Effector memory CD4-positive, alpha-beta T cell (primary cell): ENCODE data around the gene CCDC127.

Experiments
- DNase-seq, 3 donors: peaks; one replicate each; pipeline ENCODE4 v3.0.0-alpha.2; 2020
- H3K27ac ChIP-seq: 2 replicates; pipeline ENCODE4 v1.7.0; 2013; ENCODE audit warnings: mild to moderate bottlenecking, low read length, moderate library complexity; ENCODE audit not compliant: insufficient read depth, poor library complexity, severe bottlenecking
- H3K27me3 ChIP-seq: replicated peaks from 2 replicates; pipeline ENCODE4 v1.7.0; 2013; ENCODE audit warnings: mild to moderate bottlenecking, low read length; ENCODE audit not compliant: insufficient read depth, control insufficient read depth, poor library complexity, severe bottlenecking
- H3K36me3 ChIP-seq: 2 replicates; pipeline ENCODE4 v1.7.0; 2013; ENCODE audit warnings: mild to moderate bottlenecking, low read length, moderate library complexity; ENCODE audit not compliant: control insufficient read depth, insufficient read depth
- H3K4me1 ChIP-seq: 2 replicates; pipeline ENCODE4 v1.7.0; 2013; ENCODE audit warnings: low read length, mild to moderate bottlenecking; ENCODE audit not compliant: control insufficient read depth, insufficient read depth, poor library complexity, severe bottlenecking
- H3K4me3 ChIP-seq: 2 replicates; pipeline ENCODE4 v1.7.0; 2013; ENCODE audit warnings: low read length, low read depth, mild to moderate bottlenecking; ENCODE audit not compliant: insufficient read depth, poor library complexity, severe bottlenecking
- H3K9me3 ChIP-seq: 2 replicates; pipeline ENCODE4 v1.7.0; 2013; ENCODE audit warnings: mild to moderate bottlenecking, low read length, moderate library complexity; ENCODE audit not compliant: control insufficient read depth

CCDC127 gene

DNA sequence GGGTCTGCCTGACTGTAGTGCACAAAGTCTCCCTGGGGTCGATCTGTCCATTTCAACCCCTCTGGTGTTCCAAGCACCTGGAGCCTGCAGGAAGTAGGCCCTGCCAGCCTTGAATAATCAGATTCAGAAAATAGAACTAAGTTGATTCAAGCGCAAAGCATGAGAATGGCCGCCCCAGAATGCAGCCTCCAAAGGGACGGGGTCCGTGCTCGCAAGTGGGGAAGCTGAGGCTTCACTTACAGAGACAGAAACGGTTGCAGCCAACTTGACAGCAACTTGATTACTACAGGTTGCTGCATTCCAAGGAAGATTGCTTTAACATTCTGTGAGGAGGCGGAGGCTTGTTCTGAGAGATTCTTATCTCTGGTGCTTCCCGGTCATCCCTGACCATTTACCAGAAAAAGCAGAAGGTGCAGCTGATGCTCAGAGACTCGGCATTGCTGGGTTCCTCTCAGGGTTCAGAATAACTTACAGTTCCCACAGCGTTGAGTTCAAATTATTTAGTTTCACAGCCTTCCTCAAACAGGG is 41.6 kb downstream of the CCDC127 start:
- Histone ChIP-seq H3K27me3 (no peaks in the 10 kb centered on the region), H3K9me3 (no peaks in the 10 kb centered on the region), H3K4me1 (no peaks in the 10 kb centered on the region), H3K4me3 (no peak overlapping the region), H3K36me3 (no peaks in the 10 kb centered on the region), H3K27ac (no peak overlapping the region)
- no peak for DNase-seq

DNA sequence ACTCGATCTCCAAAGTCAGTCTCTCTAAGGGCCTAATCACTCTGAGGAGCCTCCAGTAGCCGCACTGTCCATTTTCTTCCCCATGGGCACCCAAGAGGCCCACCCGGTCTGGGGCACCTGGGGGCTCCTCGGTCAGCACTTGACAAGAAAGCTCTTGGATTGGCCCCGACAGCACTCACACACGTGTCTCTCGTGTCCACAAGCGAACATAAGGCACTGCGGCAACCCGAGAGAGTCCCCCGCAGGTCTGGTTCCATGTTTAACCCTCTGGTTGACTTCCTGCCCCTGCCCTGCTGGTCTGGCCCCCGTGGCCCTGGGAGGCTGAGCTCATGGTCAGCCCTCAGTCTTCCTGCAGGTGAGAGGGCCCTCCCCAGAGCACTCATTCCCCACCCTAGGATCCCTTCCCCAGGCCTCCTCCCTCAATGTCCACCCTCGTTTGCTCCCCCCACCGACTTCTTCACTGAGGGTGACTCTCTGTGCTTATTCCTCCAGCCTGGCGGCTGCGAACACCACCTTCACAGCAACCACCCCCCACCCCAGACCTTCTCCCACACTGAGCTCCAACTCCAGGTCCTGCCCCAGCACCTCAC is 43.0 kb downstream of the CCDC127 start:
- H3K9me3 ChIP-seq, result no peaks in the 10 kb centered on the region
- DNase-seq, result no peak
- H3K4me3 ChIP-seq, result no peak overlapping the region
- no peaks in the 10 kb centered on the region for H3K36me3 ChIP-seq
- no peak overlapping the region for H3K27ac ChIP-seq
- H3K27me3 ChIP-seq, result no peaks in the 10 kb centered on the region
- H3K4me1 ChIP-seq, result no peaks in the 10 kb centered on the region

DNA sequence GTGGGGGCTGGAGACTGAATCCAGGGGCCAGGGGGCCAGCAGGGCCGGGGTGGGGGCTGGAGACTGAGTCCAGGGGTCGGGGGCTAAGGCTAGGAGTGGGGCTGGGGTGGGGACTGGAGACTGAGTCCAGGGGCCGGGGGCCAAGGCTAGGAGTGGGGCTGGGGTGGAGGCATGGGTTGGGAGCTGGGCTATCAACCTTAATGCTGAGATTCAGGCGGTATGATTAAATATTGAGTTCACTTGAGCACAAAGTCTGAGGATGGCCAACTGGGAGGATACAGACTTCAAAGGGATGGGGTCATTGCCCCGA is 43.7 kb downstream of the CCDC127 start:
- no peak for DNase-seq
- Histone ChIP-seq H3K4me3 (no peak overlapping the region), H3K36me3 (no peaks in the 10 kb centered on the region), H3K4me1 (no peaks in the 10 kb centered on the region), H3K9me3 (no peaks in the 10 kb centered on the region), H3K27ac (no peak overlapping the region), H3K27me3 (no peaks in the 10 kb centered on the region)

DNA sequence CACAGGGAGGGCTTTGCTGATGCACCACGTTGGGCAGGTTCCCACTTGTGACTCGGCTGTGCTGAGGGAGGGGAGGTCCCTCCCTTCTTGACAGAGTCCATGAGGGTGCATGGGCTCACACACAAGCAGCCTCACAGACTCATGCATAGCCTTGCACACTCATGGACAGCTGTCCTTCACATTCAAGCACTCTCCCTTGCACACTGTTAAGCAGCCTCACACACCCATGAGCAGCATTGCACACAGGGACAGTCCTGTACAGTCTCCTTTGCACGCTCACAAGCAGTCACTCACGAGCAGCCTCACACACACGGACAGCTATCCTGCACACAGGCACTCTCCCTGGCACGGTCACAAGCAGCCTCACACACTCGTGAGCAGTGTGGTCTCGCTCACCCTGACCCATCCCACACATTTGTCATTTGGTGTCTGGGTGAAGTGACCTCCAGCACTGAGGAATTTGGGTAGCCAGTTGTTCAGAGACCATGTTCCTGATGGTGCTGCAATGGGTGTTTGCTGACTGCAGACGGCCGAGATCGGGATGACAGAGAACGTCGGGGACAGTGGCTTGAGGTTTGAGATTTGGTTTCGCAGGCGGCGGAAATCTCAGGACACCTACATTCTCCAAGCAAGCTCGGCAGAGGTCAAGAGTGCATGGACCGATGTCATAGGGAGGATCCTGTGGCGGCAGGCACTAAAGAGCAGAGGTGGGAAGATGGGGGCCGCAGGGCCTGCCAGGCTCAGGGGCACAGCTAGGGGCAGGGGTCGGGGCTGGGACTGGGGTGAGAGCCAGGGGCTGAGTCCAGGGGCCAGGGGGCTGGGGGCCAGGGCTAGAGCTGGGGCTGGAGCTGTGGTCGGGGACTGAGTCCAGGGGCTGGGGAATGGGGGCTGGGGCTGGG is 44.3 kb downstream of the CCDC127 start:
- H3K36me3 ChIP-seq, result no peaks in the 10 kb centered on the region
- no peaks in the 10 kb centered on the region for H3K9me3 ChIP-seq
- H3K4me1 ChIP-seq, result no peaks in the 10 kb centered on the region
- H3K27me3 ChIP-seq, result no peaks in the 10 kb centered on the region
- H3K27ac ChIP-seq, result no peak overlapping the region
- H3K4me3 ChIP-seq, result no peak overlapping the region
- DNase-seq, result no peak

GRCh38 chr5:172841-173251 is 45.1 kb downstream of the CCDC127 start:
- no peaks in the 10 kb centered on the region for H3K36me3 ChIP-seq
- no peaks in the 10 kb centered on the region for H3K9me3 ChIP-seq
- H3K27me3 ChIP-seq, result no peaks in the 10 kb centered on the region
- no peak for DNase-seq
- no peaks in the 10 kb centered on the region for H3K4me1 ChIP-seq
- no peak overlapping the region for H3K4me3 ChIP-seq
- H3K27ac ChIP-seq, result no peak overlapping the region

DNA sequence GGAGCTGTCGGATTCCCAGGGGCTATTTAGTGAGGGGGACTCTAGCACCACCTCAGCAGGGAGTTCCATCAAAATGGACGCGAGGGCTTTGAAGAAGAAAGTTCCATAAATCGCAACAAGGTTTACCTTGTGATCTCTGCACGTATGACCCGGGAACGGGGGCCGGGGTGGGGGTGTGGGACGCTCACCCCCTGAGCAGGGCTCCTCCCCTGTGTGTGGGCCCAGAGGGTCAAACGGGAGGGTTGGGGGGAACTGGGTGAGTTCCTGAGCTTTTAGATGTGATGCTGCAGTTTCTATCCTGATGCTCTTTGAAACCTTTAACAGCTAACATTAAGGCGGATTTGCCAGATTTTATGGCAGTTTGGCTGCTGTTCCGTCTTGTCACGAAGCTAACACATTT is 45.5 kb downstream of the CCDC127 start:
- H3K9me3 ChIP-seq, result no peaks in the 10 kb centered on the region
- H3K36me3 ChIP-seq, result no peaks in the 10 kb centered on the region
- no peak overlapping the region for H3K27ac ChIP-seq
- H3K27me3 ChIP-seq, result no peaks in the 10 kb centered on the region
- no peaks in the 10 kb centered on the region for H3K4me1 ChIP-seq
- no peak for DNase-seq
- no peak overlapping the region for H3K4me3 ChIP-seq

GRCh38 chr5:171801-172331 is 46.1 kb downstream of the CCDC127 start:
- DNase-seq, result no peak
- H3K4me1 ChIP-seq, result no peaks in the 10 kb centered on the region
- H3K9me3 ChIP-seq, result no peaks in the 10 kb centered on the region
- no peaks in the 10 kb centered on the region for H3K27me3 ChIP-seq
- no peak overlapping the region for H3K27ac ChIP-seq
- H3K4me3 ChIP-seq, result no peak overlapping the region
- H3K36me3 ChIP-seq, result no peaks in the 10 kb centered on the region

DNA sequence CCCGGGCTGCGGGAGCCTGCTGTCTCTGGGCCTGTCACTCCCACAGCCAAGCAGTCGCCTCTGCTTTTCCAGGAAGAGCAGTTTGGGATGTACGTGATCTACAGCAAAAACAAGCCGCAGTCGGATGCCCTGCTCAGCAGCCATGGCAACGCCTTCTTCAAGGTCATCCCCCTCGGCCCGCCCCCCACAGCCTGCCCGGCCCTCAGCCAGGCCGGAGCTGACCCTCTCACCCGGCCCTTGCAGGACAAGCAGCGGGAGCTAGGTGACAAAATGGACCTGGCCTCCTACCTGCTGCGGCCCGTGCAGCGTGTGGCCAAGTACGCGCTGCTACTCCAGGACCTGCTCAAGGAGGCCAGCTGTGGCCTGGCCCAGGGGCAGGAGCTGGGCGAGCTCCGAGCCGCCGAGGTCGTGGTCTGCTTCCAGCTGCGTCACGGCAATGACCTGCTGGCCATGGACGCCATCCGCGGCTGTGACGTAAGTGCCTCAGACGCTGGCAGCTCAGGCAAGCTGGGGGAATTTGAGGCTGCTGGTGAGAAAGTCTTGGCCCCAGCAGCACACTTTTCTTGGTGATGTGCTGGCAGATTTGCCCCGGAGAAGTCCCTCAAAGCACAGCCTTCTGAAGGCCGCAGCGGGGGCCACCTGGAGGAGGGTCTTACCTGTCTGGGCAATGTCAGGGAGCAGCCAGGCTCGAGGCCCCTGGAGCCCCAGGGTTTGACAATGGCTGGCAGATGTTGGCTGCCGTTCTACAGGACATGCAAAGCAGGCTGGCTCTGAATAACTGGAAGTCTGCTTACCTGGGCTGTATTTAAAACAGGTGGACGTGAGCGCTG is 46.8 kb downstream of the CCDC127 start:
- Histone ChIP-seq H3K27me3 (no peaks in the 10 kb centered on the region), H3K4me1 (no peaks in the 10 kb centered on the region), H3K4me3 (no peak overlapping the region), H3K27ac (no peak overlapping the region), H3K9me3 (no peaks in the 10 kb centered on the region), H3K36me3 (no peaks in the 10 kb centered on the region)
- no peak for DNase-seq

DNA sequence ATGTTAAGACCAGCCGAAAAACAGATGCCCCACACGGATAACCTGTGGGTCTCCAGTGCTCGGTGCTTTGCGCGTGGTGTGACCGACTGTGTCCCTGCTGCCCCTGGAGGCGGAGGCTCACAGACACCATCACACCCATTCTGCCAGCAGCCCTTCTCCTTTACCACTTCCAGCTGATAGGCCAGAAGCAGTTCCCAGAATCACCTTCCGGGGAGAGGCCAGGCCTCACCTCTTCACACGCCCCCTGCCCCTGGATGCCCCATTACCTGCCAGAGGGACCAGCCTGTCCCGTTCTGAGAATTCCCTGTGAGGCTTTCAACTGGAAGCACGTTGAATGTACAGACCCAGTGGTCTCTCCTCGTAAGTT is 48.2 kb downstream of the CCDC127 start:
- Histone ChIP-seq H3K36me3 (no peaks in the 10 kb centered on the region), H3K27ac (no peak overlapping the region), H3K9me3 (no peaks in the 10 kb centered on the region), H3K27me3 (no peaks in the 10 kb centered on the region), H3K4me3 (no peak overlapping the region), H3K4me1 (no peaks in the 10 kb centered on the region)
- no peak for DNase-seq
